Measurements from ENCODE around the gene C10orf62.

DNA sequence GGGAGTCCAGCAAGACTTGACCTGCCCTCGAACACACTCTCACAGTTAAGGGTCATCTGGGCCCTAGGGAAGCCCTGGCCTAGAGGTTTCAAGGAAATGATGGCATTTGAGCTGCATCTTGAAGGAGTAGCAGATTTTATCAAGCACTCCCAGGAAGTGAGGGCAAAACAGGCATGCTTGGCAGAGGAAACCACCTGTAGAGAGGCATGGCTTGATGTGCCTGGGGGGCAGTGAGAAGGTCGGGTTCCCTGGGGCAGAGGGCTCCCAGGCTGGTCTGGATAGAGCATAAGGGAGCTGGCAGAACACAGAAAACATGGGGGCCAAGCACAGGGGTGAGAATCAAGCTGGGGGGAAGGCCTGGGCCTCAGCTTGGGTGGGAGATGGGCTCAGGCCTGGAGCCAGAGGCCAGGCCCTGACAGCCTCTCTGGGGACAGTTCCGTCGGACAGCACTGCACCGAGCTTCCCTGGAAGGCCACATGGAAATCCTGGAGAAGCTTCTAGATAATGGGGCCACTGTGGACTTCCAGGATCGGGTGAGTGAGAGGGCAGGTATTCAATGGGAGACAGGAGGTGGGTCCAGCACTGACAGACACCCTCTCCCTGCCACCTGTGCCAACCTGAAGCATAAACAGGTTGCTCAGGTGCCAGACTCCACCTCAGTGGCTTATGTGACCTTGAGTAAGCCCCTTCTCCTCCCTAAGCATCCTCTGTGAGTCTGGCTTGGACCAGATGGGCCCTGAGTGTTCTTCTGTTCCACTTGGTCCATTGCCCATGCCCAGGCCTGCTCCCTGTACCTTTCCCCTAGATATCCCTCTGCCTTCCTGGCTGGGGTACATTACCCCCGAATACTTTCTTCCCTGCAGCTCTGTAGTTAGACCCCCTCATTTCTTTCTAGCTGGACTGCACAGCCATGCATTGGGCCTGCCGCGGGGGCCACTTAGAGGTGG is 8.8 kb upstream of the C10orf62 start:
- TF ChIP-seq, protein P1, sequence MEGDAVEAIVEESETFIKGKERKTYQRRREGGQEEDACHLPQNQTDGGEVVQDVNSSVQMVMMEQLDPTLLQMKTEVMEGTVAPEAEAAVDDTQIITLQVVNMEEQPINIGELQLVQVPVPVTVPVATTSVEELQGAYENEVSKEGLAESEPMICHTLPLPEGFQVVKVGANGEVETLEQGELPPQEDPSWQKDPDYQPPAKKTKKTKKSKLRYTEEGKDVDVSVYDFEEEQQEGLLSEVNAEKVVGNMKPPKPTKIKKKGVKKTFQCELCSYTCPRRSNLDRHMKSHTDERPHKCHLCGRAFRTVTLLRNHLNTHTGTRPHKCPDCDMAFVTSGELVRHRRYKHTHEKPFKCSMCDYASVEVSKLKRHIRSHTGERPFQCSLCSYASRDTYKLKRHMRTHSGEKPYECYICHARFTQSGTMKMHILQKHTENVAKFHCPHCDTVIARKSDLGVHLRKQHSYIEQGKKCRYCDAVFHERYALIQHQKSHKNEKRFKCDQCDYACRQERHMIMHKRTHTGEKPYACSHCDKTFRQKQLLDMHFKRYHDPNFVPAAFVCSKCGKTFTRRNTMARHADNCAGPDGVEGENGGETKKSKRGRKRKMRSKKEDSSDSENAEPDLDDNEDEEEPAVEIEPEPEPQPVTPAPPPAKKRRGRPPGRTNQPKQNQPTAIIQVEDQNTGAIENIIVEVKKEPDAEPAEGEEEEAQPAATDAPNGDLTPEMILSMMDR (IDR thresholded peaks at IDR 0.05) = no peak
- TF ChIP-seq POLR2A (IDR thresholded peaks at IDR 0.05) = no peak

Data from body of pancreas (tissue), 4 donors.